Endothelial cell of umbilical vein (primary cell): ENCODE data around the gene UNC93B1. TPM values are rescaled to one million over a fixed set of nuclear protein-coding genes. Genes with fewer than 3 reads are reported as not detected.

Experiments
- BruUV-seq: library from RNA; stranded (reverse); fragments of 400-500 nt; replicated peaks from 2 replicates; lab custom pipeline; 2021; lab: Mats Ljungman, UMichigan
- CTCF ChIA-PET: fragments of 300-600, 350-600 bp; sonication (Branson Sonifier 250); formaldehyde crosslinking; loops from one replicate; lab custom pipeline; 2021; ENCODE audit warnings: antibody characterized with exemption, inconsistent platforms; lab: Charles Lee
- POLR2A ChIA-PET: fragments of 300-600, 350-600 bp; sonication (Branson Sonifier 250); formaldehyde crosslinking; loops from one replicate; lab custom pipeline; 2021; ENCODE audit warnings: antibody characterized with exemption, inconsistent platforms; lab: Charles Lee
- DNase-seq: peaks from one replicate; pipeline ENCODE4 v3.0.0-alpha.2; 2011; ENCODE audit warnings: low read depth, low spot score
- FAIRE-seq: peaks from 2 replicates; lab custom pipeline; 2011; peaks lifted over from hg19 to GRCh38; lab: Jason Lieb, UNC
- H2AFZ ChIP-seq: 2 replicates; pipeline ENCODE4 v1.6.0; 2012; ENCODE audit warnings: low read depth, low read length, control low read depth, inconsistent platforms
- H3K27ac ChIP-seq: 2 replicates; pipeline ENCODE4 v1.5.1; 2011; ENCODE audit warnings: low read depth, mild to moderate bottlenecking, control low read depth, low read length, moderate library complexity; ENCODE audit not compliant: insufficient read depth
- H3K27me3 ChIP-seq, 2 experiments: 2 replicates each; pipeline versions ENCODE4 v1.6.0 to v1.6.1; 2011; ENCODE audit warnings: low read length in 2 of 2, mixed read lengths in 1 of 2; ENCODE audit not compliant: control insufficient read depth in 2 of 2, insufficient read depth in 2 of 2
- H3K36me3 ChIP-seq, 2 experiments: 2 replicates in 1 of 2; 3 replicates in 1 of 2; pipeline ENCODE4 v1.5.1; 2011; ENCODE audit warnings: low read length in 2 of 2, mild to moderate bottlenecking in 1 of 2, moderate library complexity in 1 of 2; ENCODE audit not compliant: control insufficient read depth in 2 of 2, insufficient read depth in 2 of 2; ENCODE audit errors: extremely low read depth in 1 of 2
- H3K4me1 ChIP-seq: 3 replicates; pipeline ENCODE4 v1.5.1; 2011; ENCODE audit warnings: mild to moderate bottlenecking, low read length; ENCODE audit not compliant: control insufficient read depth, insufficient read depth; ENCODE audit errors: extremely low read depth
- H3K4me2 ChIP-seq: 2 replicates; pipeline ENCODE4 v1.6.1; 2011; ENCODE audit warnings: low read length, control low read depth, mixed read lengths; ENCODE audit not compliant: insufficient read depth
- H3K4me3 ChIP-seq, 3 experiments: fragments of 200-600 bp in 1 of 3; sonication (generic), shearing (Covaris generic) in 1 of 3; replicated peaks in 1 of 3; 2 replicates each; pipeline ENCODE4 v1.5.1; 2011 to 2016; ENCODE audit warnings: control low read depth in 3 of 3, low read length in 3 of 3, mild to moderate bottlenecking in 2 of 3, inconsistent platforms in 1 of 3, low read depth in 1 of 3, moderate library complexity in 1 of 3; ENCODE audit not compliant: insufficient read depth in 1 of 3
- H3K79me2 ChIP-seq: 2 replicates; pipeline ENCODE4 v1.6.0; 2012; ENCODE audit warnings: low read length, inconsistent platforms; ENCODE audit not compliant: control insufficient read depth, insufficient read depth
- H3K9ac ChIP-seq: replicated peaks from 2 replicates; pipeline ENCODE3; 2011; ENCODE audit warnings: low read length, control low read depth; ENCODE audit not compliant: insufficient read depth; ENCODE audit errors: extremely low read depth
- H3K9me1 ChIP-seq: replicated peaks from 3 replicates; pipeline ENCODE4 v1.6.0; 2011; ENCODE audit warnings: mild to moderate bottlenecking, low read length; ENCODE audit not compliant: control insufficient read depth, insufficient read depth; ENCODE audit errors: extremely low read depth
- H3K9me3 ChIP-seq: replicated peaks from 2 replicates; pipeline ENCODE4 v1.5.1; 2012; ENCODE audit warnings: low read length, inconsistent platforms; ENCODE audit not compliant: control insufficient read depth, insufficient read depth
- H4K20me1 ChIP-seq: replicated peaks from 2 replicates; pipeline ENCODE3; 2011; ENCODE audit warnings: mild to moderate bottlenecking, low read length; ENCODE audit not compliant: control insufficient read depth, insufficient read depth; ENCODE audit errors: extremely low read depth
- EZH2 ChIP-seq: IDR thresholded peaks from 2 replicates; pipeline ENCODE4 v1.6.1; 2012; ENCODE audit warnings: borderline replicate concordance, low read depth, mild to moderate bottlenecking, moderate library complexity, low read length, inconsistent platforms; ENCODE audit not compliant: severe bottlenecking
- FOS ChIP-seq: IDR thresholded peaks from 2 replicates; pipeline ENCODE4 v1.6.1; 2011; ENCODE audit warnings: mild to moderate bottlenecking, low read length, moderate library complexity, borderline replicate concordance; ENCODE audit not compliant: insufficient read depth
- GATA2 ChIP-seq: IDR thresholded peaks from 2 replicates; pipeline ENCODE4 v1.7.0; 2011; ENCODE audit warnings: low read depth, mild to moderate bottlenecking, moderate library complexity, mixed read lengths, low read length; ENCODE audit not compliant: insufficient read length, insufficient read depth
- JUN ChIP-seq: IDR thresholded peaks from 2 replicates; pipeline ENCODE4 v1.6.1; 2011; ENCODE audit warnings: borderline replicate concordance, low read depth; ENCODE audit not compliant: insufficient read length, insufficient read depth
- MYC ChIP-seq: IDR thresholded peaks from one replicate; pipeline ENCODE4 v1.6.1; 2011; ENCODE audit warnings: mild to moderate bottlenecking, low read depth, low read length
- POLR2A ChIP-seq: IDR thresholded peaks from 2 replicates; pipeline ENCODE4 v1.6.1; 2012; ENCODE audit warnings: low read depth, mild to moderate bottlenecking, control low read depth, low read length
- POLR2AphosphoS5 ChIP-seq: IDR thresholded peaks from 2 replicates; pipeline ENCODE4 v1.6.1; 2012; ENCODE audit warnings: low read depth, mild to moderate bottlenecking, control low read depth, low read length, moderate library complexity; ENCODE audit not compliant: insufficient read depth
- dilution Hi-C: fragments of 300-500 bp; cut with MboI; formaldehyde crosslinking; loops from one replicate; pipeline ENCODE4 v1.15.0; 2019; ENCODE audit warnings: low sequenced_read_pairs; ENCODE audit not compliant: extremely low pct_ligation_motif_present
- intact Hi-C: fragments of 100-400 bp; cut with micrococcal nuclease; formaldehyde crosslinking; loops from one replicate; pipeline ENCODE4 v1.10.0; 2022
- polyA plus RNA-seq, 4 experiments: library from polyadenylated mRNA; depleted of rRNA in 3 of 4; stranded (reverse) in 3 of 4; unstranded in 1 of 4; fragments of >200 nt; gene quantifications; 2 replicates each; pipeline versions ENCODE4 v1.2.1 to v1.2.3, GENCODE V29; 2011 to 2012; ENCODE audit warnings: missing spikeins in 1 of 4
- total RNA-seq: library from RNA; stranded (reverse); gene quantifications from 2 replicates; pipeline ENCODE4 v1.2.3, GENCODE V29; 2021
- TF ChIP-seq, protein P1 (sequence below): IDR thresholded peaks from 2 replicates; pipeline ENCODE4 v1.6.1; 2011; ENCODE audit not compliant: insufficient read depth, insufficient read length
- TF ChIP-seq, protein P2 (sequence below), 2 donors: IDR thresholded peaks; 1 replicate in 1 of 2; 2 replicates in 1 of 2; pipeline ENCODE4 v1.5.1; 2011; ENCODE audit warnings: low read length in 2 of 2, mild to moderate bottlenecking in 2 of 2, moderate library complexity in 2 of 2, control low read depth in 1 of 2, inconsistent platforms in 1 of 2, low read depth in 1 of 2; ENCODE audit not compliant: insufficient read depth in 1 of 2; ENCODE audit errors: extremely low read depth in 1 of 2

Gene UNC93B1
- total and polyA plus RNA-seq, 2 donors (not counting 3 experiments of a cell fraction or from before 2014, with no cell fraction given), result 10.6 to 18.9 TPM

DNA sequence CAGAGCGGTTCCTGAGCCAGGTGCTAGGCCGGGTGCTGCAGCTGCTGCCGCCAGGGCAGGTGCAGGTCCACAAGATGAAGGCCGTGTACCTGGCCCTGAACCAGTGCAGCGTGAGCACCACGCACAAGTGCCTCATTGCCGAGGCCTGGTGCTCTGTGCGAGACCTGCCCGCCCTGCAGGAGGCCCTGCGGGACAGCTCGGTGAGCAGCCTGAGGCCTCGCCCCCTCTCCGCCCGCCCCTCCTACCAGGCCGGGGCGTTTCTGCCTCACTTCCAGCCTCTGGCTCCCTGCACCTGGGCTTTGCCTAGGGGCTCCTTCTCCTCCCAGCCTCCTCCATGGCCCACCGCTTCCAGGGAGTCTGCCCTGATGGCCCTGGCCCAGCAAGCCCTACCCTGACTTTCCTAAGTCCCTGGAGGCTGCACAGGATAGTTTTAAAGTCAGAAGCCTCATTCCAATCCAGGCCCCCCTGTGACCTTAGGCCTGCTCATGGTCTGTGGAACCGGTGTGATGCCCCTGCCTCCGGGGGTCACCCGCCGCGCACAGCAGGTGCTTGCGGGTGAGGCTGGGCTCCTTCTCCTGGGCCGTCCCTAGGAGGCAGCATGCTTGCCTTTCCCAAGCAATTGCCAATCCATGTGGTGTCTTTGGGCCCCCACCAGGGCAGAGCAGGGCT lies 40.4 kb upstream of the UNC93B1 start:
- H3K27ac ChIP-seq, result no peak overlapping the region
- no peak overlapping the region for H2AFZ ChIP-seq
- no peak overlapping the region for H3K9ac ChIP-seq
- intact Hi-C loops, result no loop called here
- DNase-seq (no peak), FAIRE-seq (no peak)
- no peak for TF ChIP-seq EZH2
- no peak for TF ChIP-seq POLR2AphosphoS5
- TF ChIP-seq, protein P1, sequence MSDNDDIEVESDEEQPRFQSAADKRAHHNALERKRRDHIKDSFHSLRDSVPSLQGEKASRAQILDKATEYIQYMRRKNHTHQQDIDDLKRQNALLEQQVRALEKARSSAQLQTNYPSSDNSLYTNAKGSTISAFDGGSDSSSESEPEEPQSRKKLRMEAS, result no peak
- no peak for TF ChIP-seq POLR2A
- no peak for TF ChIP-seq MYC
- no peak for TF ChIP-seq JUN
- no peak for TF ChIP-seq FOS
- TF ChIP-seq, protein P2, sequence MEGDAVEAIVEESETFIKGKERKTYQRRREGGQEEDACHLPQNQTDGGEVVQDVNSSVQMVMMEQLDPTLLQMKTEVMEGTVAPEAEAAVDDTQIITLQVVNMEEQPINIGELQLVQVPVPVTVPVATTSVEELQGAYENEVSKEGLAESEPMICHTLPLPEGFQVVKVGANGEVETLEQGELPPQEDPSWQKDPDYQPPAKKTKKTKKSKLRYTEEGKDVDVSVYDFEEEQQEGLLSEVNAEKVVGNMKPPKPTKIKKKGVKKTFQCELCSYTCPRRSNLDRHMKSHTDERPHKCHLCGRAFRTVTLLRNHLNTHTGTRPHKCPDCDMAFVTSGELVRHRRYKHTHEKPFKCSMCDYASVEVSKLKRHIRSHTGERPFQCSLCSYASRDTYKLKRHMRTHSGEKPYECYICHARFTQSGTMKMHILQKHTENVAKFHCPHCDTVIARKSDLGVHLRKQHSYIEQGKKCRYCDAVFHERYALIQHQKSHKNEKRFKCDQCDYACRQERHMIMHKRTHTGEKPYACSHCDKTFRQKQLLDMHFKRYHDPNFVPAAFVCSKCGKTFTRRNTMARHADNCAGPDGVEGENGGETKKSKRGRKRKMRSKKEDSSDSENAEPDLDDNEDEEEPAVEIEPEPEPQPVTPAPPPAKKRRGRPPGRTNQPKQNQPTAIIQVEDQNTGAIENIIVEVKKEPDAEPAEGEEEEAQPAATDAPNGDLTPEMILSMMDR (IDR thresholded peaks at IDR 0.05; ENCODE audit: extremely low read depth in 1 of 2, insufficient read depth in 1 of 2, low read depth in 1 of 2, low read length in 2 of 2), result no peak
- no peak for TF ChIP-seq GATA2
- peaks cover 8% of the 10 kb centered on the region for H3K4me1 ChIP-seq
- no peaks in the 10 kb centered on the region for H3K27me3 ChIP-seq
- H3K9me1 ChIP-seq, result no peaks in the 10 kb centered on the region
- no TSS peak for BruUV-seq
- H4K20me1 ChIP-seq, result no peaks in the 10 kb centered on the region
- no peaks in the 10 kb centered on the region for H3K9me3 ChIP-seq
- dilution Hi-C loops, result no loop called here
- peaks cover 1 to 37% of the 10 kb centered on the region in 2 experiments for H3K36me3 ChIP-seq
- no peak overlapping the region for H3K4me2 ChIP-seq
- H3K4me3 ChIP-seq, result no peak overlapping the region
- POLR2A ChIA-PET, result no interaction called here
- H3K79me2 ChIP-seq, result peaks cover 20% of the 10 kb centered on the region
- CTCF ChIA-PET, result no interaction called here
